Brain microvascular endothelial cell (primary cell): Measurements from ENCODE around the gene NEU1.
"Not testable (repeated sequence)": the region's sequence is repeated elsewhere in the genome, so short reads cannot be mapped to it uniquely, and the experiment has no call there.

Experiments used
- DNase-seq: peaks from one replicate; pipeline ENCODE4 v3.0.0-alpha.2; 2020
- H3K27ac ChIP-seq: fragments of 250-450 bp; sonication (Bioruptor Pico); 2 replicates; pipeline ENCODE4 v1.5.1; 2020; ENCODE audit warnings: mild to moderate bottlenecking, moderate library complexity
- H3K27me3 ChIP-seq: fragments of 250-450 bp; sonication (Bioruptor Pico); replicated peaks from 2 replicates; pipeline ENCODE4 v1.5.1; 2020; ENCODE audit warnings: mild to moderate bottlenecking
- H3K36me3 ChIP-seq: fragments of 250-450 bp; sonication (Bioruptor Pico); replicated peaks from 2 replicates; pipeline ENCODE4 v1.5.1; 2020; ENCODE audit warnings: mild to moderate bottlenecking
- H3K4me3 ChIP-seq: 2 replicates; pipeline ENCODE4 v1.5.1; 2011; ENCODE audit warnings: low read depth, mild to moderate bottlenecking, control low read depth, low read length, moderate library complexity
- in situ Hi-C: cut with HindIII; loops from 2 replicates; pipeline ENCODE4 v1.10.0; 2017; ENCODE audit warnings: low sequenced_read_pairs, low pct_ligation_motif_present
- TF ChIP-seq, protein P1 (sequence below): IDR thresholded peaks from 2 replicates; pipeline ENCODE4 v1.5.1; 2011; ENCODE audit warnings: low read depth, mild to moderate bottlenecking, moderate library complexity, low read length, control low read depth, inconsistent platforms; ENCODE audit errors: missing control alignments

NEU1 gene

DNA sequence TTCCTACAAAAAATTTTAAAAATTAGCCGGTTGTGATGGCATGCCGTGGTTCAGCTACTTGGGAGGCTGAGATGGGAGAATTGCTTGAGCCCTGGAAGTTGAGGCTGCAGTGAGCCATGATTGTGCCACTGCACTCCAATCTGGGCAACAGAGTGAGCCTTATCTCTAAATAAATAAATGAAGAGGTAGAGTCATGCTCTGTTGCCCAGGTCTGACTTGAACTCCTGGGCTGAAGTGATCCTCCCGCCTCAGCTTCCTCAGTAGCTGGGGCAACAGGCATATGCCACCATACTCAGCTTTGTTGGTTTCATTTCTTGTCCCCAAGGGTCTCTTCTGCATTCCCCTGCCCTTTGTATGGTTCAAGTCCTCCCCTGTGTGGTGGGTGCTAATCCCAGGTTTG is 18.1 kb downstream of the NEU1 start:
- TF ChIP-seq, protein P1, sequence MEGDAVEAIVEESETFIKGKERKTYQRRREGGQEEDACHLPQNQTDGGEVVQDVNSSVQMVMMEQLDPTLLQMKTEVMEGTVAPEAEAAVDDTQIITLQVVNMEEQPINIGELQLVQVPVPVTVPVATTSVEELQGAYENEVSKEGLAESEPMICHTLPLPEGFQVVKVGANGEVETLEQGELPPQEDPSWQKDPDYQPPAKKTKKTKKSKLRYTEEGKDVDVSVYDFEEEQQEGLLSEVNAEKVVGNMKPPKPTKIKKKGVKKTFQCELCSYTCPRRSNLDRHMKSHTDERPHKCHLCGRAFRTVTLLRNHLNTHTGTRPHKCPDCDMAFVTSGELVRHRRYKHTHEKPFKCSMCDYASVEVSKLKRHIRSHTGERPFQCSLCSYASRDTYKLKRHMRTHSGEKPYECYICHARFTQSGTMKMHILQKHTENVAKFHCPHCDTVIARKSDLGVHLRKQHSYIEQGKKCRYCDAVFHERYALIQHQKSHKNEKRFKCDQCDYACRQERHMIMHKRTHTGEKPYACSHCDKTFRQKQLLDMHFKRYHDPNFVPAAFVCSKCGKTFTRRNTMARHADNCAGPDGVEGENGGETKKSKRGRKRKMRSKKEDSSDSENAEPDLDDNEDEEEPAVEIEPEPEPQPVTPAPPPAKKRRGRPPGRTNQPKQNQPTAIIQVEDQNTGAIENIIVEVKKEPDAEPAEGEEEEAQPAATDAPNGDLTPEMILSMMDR: no peak
- no peak overlapping the region for H3K27ac ChIP-seq
- DNase-seq: no peak
- H3K27me3 ChIP-seq: no peaks in the 10 kb centered on the region
- no peak overlapping the region for H3K4me3 ChIP-seq
- H3K36me3 ChIP-seq: peaks cover 16% of the 10 kb centered on the region
- in situ Hi-C loops: no loop called here

DNA sequence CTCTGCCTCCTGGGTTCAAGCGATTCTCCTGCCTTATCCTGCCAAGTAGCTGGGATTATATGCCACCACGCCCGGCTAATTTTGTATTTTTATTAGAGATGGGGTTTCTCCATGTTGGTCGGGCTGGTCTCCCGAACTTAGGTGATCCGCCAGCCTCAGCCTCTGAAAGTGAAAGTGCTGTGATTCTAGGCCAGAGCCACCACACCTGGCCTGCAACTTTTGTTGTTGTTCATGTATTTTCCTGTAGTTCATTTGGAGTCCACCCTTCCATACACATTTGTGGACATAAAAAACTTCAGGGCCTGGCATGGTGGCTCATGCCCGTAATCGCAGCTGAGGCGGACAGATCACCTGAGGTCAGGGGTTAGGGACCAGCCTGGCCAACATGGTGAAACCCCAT is 20.6 kb downstream of the NEU1 start:
- DNase-seq: no peak
- peaks cover 40% of the 10 kb centered on the region for H3K36me3 ChIP-seq
- no peak overlapping the region for H3K27ac ChIP-seq

DNA sequence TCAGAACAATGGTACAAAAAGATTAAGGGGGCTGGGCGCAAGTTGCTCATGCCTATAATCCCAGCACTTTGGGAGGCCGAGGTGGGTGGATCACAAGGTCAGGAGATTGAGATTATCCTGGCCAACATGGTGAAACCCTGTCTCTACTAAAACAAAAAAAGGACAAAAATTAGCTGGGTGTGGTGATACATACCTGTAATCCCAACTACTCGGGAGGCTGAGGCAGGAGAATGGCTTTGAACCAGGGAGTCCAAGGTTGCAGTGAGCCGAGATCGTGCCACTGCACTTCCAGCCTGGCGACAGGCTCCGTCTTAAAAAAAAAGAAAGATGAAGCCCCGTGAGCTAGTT is 22.9 kb downstream of the NEU1 start:
- H3K27ac ChIP-seq, H3K27me3 ChIP-seq, H3K4me3 ChIP-seq, DNase-seq, in situ Hi-C loops: not testable (repeated sequence)
- H3K36me3 ChIP-seq: peaks cover 46% of the 10 kb centered on the region

More for the DNA sequence above, 20.6 kb downstream of the NEU1 start:
- no peak overlapping the region for H3K4me3 ChIP-seq
- in situ Hi-C loops: no loop called here
- TF ChIP-seq, protein P1: no peak
- no peaks in the 10 kb centered on the region for H3K27me3 ChIP-seq

DNA sequence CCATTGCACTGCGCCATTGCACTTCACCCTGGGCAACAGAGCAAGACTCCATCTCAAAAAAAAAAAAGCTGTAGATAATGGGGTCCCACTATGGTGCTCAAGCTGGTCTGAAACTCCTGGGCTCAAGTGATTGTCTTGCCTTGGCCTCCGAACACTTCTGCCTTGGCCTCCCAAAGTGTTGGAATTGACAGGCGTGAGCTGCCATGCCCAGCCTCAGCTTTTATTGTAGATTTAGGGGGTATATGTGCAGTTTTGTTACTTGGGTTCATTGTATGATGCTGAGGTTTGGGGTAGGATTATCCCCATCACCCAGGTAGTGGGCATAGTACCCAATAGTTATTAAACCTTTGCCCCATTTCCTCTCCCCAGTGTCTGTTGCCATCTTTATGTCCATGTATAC is 23.7 kb downstream of the NEU1 start:
- no peak overlapping the region for H3K27ac ChIP-seq
- TF ChIP-seq, protein P1: no peak
- H3K36me3 ChIP-seq: peaks cover 46% of the 10 kb centered on the region
- H3K27me3 ChIP-seq: no peaks in the 10 kb centered on the region
- no peak for DNase-seq
- in situ Hi-C loops: no loop called here
- H3K4me3 ChIP-seq: peak overlapping the region; percentile 15

DNA sequence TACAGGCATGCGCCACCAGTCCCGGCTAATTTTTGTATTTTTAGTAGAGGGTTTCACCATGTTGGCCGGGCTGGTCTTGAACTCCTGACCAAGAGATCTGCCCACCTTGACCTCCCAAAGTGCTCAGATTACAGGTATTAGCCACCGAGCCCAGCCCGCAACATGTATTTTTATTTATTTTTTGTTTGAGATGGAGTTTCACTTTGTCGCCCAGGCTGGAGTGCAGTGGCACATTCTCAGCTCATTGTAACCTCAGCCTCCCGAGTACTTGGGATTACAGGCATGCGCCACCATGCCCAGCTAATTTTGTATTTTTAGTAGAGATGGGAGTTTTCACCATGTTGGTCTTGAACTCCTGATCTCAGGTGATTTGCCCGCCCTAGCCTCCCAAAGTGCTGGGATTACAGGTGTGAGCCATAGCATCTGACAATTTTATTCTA is 24.5 kb downstream of the NEU1 start:
- in situ Hi-C loops, DNase-seq, H3K27ac ChIP-seq, H3K27me3 ChIP-seq: not testable (repeated sequence)
- H3K4me3 ChIP-seq: peak overlapping the region; percentile 95
- H3K36me3 ChIP-seq: peaks cover 46% of the 10 kb centered on the region

DNA sequence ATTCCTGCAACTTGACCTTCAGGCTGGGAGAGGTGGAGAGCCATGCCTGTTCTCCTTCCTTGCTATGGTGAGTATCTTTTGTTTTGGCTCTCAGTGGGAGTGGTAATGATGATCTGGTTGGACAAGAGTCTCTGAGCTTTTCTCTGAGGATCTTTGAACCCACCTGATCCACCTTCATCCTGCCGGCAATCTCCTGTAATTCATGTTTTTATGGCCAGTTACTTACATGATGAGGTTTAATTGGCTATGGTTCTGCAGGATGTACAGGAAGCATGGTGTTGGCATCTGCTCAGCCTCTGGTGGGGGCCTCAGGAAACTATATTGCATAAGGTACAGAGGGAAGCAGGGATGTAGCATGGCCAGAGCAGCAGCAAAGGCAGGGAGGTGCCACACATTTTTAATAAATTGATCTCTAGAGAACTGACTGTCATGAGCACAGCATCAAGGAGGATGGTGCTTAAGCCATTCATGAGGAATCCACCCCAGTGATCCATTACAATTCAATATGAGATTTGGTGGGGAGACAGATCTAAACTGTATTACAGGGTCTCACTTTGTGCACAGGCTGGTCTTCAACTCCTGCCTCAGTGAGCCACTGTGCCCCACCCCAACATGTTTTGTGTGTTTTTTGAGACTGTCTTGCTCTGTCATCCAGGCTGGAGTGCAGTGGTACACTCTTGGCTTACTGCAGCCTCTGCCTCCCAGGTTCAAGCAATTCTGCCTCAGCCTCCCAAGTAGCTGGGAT is 25.1 kb downstream of the NEU1 start:
- no peak for DNase-seq
- in situ Hi-C loops: no loop called here
- H3K27ac ChIP-seq: peak overlapping the region; percentile 23
- no peaks in the 10 kb centered on the region for H3K27me3 ChIP-seq
- peak overlapping the region; percentile 95 for H3K4me3 ChIP-seq
- H3K36me3 ChIP-seq: peaks cover 46% of the 10 kb centered on the region
- TF ChIP-seq, protein P1: no peak
